Rectal smooth muscle tissue (tissue), 1 donor: ENCODE results near the gene ZFC3H1.
"Not testable (repeated sequence)": the region's sequence is repeated elsewhere in the genome, so short reads cannot be mapped to it uniquely, and the experiment has no call there.

ENCODE experiments used
- H3K27ac ChIP-seq: one replicate; pipeline ENCODE4 v1.7.0; 2013; ENCODE audit warnings: low read depth, low read length, inconsistent platforms
- H3K27me3 ChIP-seq: one replicate; pipeline ENCODE4 v1.7.0; 2013; ENCODE audit warnings: low read length; ENCODE audit not compliant: control insufficient read depth, insufficient read depth
- H3K36me3 ChIP-seq: one replicate; pipeline ENCODE4 v1.7.0; 2013; ENCODE audit warnings: low read length; ENCODE audit not compliant: control insufficient read depth, insufficient read depth
- H3K4me1 ChIP-seq: one replicate; pipeline ENCODE4 v1.7.0; 2013; ENCODE audit warnings: low read length; ENCODE audit not compliant: control insufficient read depth, insufficient read depth
- H3K4me3 ChIP-seq: one replicate; pipeline ENCODE4 v1.7.0; 2013; ENCODE audit warnings: low read length
- H3K9ac ChIP-seq: one replicate; pipeline ENCODE4 v1.7.0; 2013; ENCODE audit warnings: low read length

ZFC3H1 gene

DNA sequence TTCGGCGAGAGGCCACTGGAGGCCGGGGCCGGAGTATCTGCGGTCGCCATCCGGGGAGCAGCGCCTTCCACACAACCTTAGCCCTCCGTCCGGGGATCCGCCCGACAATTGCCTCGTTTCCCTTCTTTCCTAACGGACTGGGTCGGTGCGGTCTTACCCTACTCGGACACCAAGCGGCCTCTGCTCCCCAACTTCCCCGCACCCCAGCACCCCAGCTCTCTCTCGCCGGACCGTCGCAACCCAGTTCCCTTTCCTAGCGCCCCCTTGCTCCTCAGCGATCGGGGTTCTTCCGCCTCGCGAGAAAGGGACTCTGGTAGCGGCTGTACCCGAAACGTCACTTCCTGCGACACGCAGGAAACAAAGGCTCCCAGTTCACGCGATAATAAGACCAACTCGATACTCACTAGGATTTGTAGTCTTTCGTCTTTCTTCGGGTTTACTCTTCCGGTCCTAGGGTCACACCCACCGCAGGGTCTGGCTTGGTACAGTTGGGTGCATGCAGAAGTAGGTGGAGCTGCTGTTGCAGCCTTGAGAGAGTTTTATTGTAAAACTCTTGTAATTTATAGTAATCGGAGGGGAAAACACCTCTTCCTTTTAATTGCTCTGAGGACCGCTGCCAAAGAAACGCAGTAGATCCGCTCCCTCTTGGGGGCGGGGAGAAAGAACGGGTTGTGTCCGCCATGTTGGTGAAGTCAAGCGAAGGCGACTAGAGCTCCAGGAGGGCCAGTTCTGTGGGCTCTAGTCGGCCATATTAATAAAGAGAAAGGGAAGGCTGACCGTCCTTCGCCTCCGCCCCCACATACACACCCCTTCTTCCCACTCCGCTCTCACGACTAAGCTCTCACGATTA, at the start of gene ZFC3H1, which contains the start of gene THAP2:
Gene ZFC3H1 (minus strand): TSS at position 288 of the 850 bp plus-strand sequence. CDS start 238 bp downstream, at position 50.
Gene THAP2 (plus strand): TSS at position 741 of the 850 bp plus-strand sequence. CDS start 209 bp downstream, outside the sequence.
- peaks cover 11% of the 10 kb centered on the region for H3K4me1 ChIP-seq
- no peaks in the 10 kb centered on the region for H3K27me3 ChIP-seq
- H3K4me3 ChIP-seq = peak within 1 kb of the TSS; percentile 100
- peak within 1 kb of the TSS; percentile 96 for H3K27ac ChIP-seq
- peak within 1 kb of the TSS; percentile 96 for H3K9ac ChIP-seq
- H3K36me3 ChIP-seq = peaks cover 3% of the 10 kb centered on the region

- no peaks in the 10 kb centered on the region for H3K4me1 ChIP-seq
- no peak overlapping the region for H3K27ac ChIP-seq
- no peak overlapping the region for H3K9ac ChIP-seq
- H3K4me3 ChIP-seq = no peak overlapping the region
- peaks cover 2% of the 10 kb centered on the region for H3K36me3 ChIP-seq
- H3K27me3 ChIP-seq = no peaks in the 10 kb centered on the region
These were observed 46.9 kb upstream of the ZFC3H1 start for GRCh38 chr12:71710276-71711125.

- no peaks in the 10 kb centered on the region for H3K27me3 ChIP-seq
- no peaks in the 10 kb centered on the region for H3K4me1 ChIP-seq
- peaks cover 2% of the 10 kb centered on the region for H3K36me3 ChIP-seq
- no peak overlapping the region for H3K27ac ChIP-seq
- no peak overlapping the region for H3K4me3 ChIP-seq
- H3K9ac ChIP-seq = no peak overlapping the region
These were observed 45.0 kb upstream of the ZFC3H1 start for GRCh38 chr12:71708658-71709057.

- Histone ChIP-seq H3K27ac (no peak overlapping the region), H3K4me3 (no peak overlapping the region), H3K4me1 (no peaks in the 10 kb centered on the region), H3K9ac (no peak overlapping the region), H3K36me3 (peaks cover 10% of the 10 kb centered on the region), H3K27me3 (no peaks in the 10 kb centered on the region)
These were observed 41.3 kb upstream of the ZFC3H1 start for GRCh38 chr12:71704920-71705319.

- Histone ChIP-seq H3K4me3 (no peak overlapping the region), H3K9ac (no peak overlapping the region), H3K27ac (no peak overlapping the region), H3K4me1 (no peaks in the 10 kb centered on the region), H3K36me3 (peaks cover 14% of the 10 kb centered on the region), H3K27me3 (no peaks in the 10 kb centered on the region)
These were observed 39.6 kb upstream of the ZFC3H1 start for GRCh38 chr12:71703206-71703605.

DNA sequence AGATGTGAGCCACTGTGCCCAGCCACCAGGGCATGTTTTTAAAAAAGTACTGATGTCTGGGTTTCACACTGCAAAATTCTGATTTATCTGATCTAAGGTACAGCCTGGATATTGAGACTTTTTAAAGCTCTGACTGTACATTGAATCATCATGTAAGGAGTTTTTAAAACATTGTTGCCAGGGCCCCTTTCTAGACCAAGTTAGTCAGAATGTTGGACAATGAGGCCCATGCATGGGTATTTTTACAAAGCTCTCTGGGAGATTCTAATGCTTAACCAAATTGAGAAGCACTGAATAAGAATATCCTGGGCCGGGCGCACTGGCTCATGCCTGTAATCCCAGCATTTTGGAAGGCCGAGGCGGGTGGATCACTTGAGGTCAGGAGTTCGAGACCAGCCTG, 38.9 kb upstream of the ZFC3H1 start:
- no peaks in the 10 kb centered on the region for H3K27me3 ChIP-seq
- no peak overlapping the region for H3K4me3 ChIP-seq
- H3K9ac ChIP-seq = no peak overlapping the region
- peaks cover 16% of the 10 kb centered on the region for H3K36me3 ChIP-seq
- no peaks in the 10 kb centered on the region for H3K4me1 ChIP-seq
- no peak overlapping the region for H3K27ac ChIP-seq

GRCh38 chr12:71702181-71702580, 38.5 kb upstream of the ZFC3H1 start:
- not testable (repeated sequence) for H3K27ac ChIP-seq, H3K9ac ChIP-seq, H3K4me3 ChIP-seq, H3K4me1 ChIP-seq, H3K27me3 ChIP-seq
- H3K36me3 ChIP-seq = peaks cover 14% of the 10 kb centered on the region

DNA sequence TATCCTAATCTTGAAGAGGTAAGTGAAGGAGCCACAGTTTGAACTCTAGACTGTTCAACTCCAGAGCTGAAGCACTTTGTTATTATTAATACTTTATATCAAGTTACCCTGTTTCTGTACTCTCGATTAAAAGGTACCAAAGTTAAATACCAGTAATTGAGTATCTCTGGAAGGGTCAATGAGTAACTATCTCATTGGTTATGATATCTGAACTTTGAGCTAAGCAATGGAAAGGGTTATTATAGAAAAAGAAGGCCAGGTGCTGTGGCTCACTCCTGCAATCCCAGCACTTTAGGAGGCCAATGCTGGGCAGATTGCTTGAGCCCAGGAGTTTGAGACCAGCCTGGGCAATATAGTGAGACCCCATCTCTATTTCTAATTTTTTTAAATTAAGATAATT, 32.1 kb upstream of the ZFC3H1 start:
- Histone ChIP-seq H3K9ac (no peak overlapping the region), H3K36me3 (peaks cover 10% of the 10 kb centered on the region), H3K4me3 (no peak overlapping the region), H3K27ac (no peak overlapping the region), H3K4me1 (no peaks in the 10 kb centered on the region), H3K27me3 (no peaks in the 10 kb centered on the region)

- Histone ChIP-seq H3K27ac (no peak overlapping the region), H3K4me3 (no peak overlapping the region), H3K36me3 (peaks cover 5% of the 10 kb centered on the region), H3K27me3 (no peaks in the 10 kb centered on the region), H3K4me1 (no peaks in the 10 kb centered on the region), H3K9ac (no peak overlapping the region)
These were observed 30.6 kb upstream of the ZFC3H1 start for GRCh38 chr12:71694099-71694820.

DNA sequence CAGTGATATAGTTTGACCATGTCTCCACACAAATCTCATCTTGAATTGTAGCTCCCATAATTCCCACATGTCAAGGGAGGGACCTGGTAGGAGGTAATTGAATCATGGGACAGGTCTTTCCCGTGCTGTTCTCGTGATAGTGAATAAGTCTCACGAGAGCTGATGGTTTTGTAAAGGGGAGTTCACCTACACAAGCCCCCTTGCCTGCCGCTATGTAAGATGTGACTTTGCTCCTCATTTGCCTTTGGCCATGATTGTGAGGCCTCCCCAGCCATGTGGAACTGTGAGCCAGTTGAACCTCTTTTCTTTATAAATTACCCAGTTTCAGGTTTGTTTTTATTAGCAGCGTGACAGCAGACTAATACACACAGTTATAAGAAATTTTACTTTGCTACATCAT, 30.0 kb upstream of the ZFC3H1 start:
- not testable (repeated sequence) for H3K4me3 ChIP-seq

DNA sequence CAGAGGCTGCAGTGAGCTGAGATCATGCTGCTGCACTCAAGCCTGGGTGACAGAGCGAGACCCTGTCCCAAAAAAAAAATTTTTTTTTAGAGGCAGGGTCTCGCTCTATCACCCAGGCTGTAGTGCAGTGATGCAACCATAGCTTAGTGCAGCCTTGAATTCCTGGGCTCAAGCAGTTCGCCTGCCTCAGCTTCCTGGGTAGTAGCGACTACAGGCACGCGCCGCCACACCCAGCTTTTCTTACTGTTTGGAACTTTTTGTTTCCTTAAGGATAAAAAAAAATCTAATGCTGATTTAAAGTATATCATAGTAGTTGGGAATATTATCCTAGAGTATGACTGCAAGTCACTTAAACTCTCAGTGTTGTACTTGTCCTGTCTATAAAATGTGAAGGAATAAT, 29.5 kb upstream of the ZFC3H1 start:
- Histone ChIP-seq H3K27ac (no peak overlapping the region), H3K4me1 (peaks cover 5% of the 10 kb centered on the region), H3K36me3 (peaks cover 2% of the 10 kb centered on the region), H3K9ac (no peak overlapping the region), H3K27me3 (no peaks in the 10 kb centered on the region), H3K4me3 (no peak overlapping the region)

More for the DNA sequence above, 30.0 kb upstream of the ZFC3H1 start:
- H3K27ac ChIP-seq, H3K4me1 ChIP-seq, H3K9ac ChIP-seq, H3K27me3 ChIP-seq, H3K36me3 ChIP-seq: not testable (repeated sequence)
